HEK293 (cell line): Measurements from ENCODE around the gene PINLYP.
A peak's percentile ranks its signal among the peaks of the same experiment; 100 is the strongest.

Experiments used
- CTCF ChIA-PET: fragments of 350-600 bp; formaldehyde crosslinking; extraction: SDS; loops from one replicate; lab custom pipeline; 2021; ENCODE audit warnings: antibody characterized with exemption; lab: Yijun Ruan, JAX
- POLR2A ChIA-PET: fragments of 300-600 bp; formaldehyde crosslinking; extraction: SDS; loops from one replicate; lab custom pipeline; 2020; ENCODE audit warnings: antibody characterized with exemption, inconsistent platforms; lab: Yijun Ruan, JAX
- H3K27ac ChIP-seq: fragments of 200-500 bp; sonication (Bioruptor generic); 2 replicates; pipeline ENCODE4 v1.5.1; 2014; ENCODE audit warnings: low read depth, low read length, control low read depth, inconsistent platforms; ENCODE audit errors: extremely low read depth
- H3K36me3 ChIP-seq, 2 experiments: fragments of 200-500 bp in 1 of 2; sonication (Bioruptor generic) in 1 of 2; 1 replicate in 1 of 2; 2 replicates in 1 of 2; pipeline ENCODE4 v1.5.1; 2014 to 2017; ENCODE audit warnings: inconsistent platforms in 2 of 2, low read length in 2 of 2; ENCODE audit not compliant: control insufficient read depth in 2 of 2, insufficient read depth in 1 of 2
- H3K4me1 ChIP-seq: fragments of 200-500 bp; sonication (Bioruptor generic); 2 replicates; pipeline ENCODE4 v1.5.1; 2014; ENCODE audit warnings: mild to moderate bottlenecking, low read length, inconsistent platforms; ENCODE audit not compliant: control insufficient read depth, insufficient read depth
- H3K4me3 ChIP-seq: 2 replicates; pipeline ENCODE4 v1.5.1; 2011; ENCODE audit warnings: low read depth, mild to moderate bottlenecking, control low read depth, low read length, moderate library complexity
- H3K9me3 ChIP-seq: fragments of 200-500 bp; sonication (Bioruptor generic); 2 replicates; pipeline ENCODE4 v1.5.1; 2014; ENCODE audit warnings: low read depth, low read length, inconsistent platforms; ENCODE audit not compliant: control insufficient read depth, insufficient read depth
- ATF2 ChIP-seq: fragments of 450-650 bp; formaldehyde crosslinking; IDR thresholded peaks from 2 replicates; pipeline ENCODE4 v1.5.1; 2016; ENCODE audit warnings: missing biosample characterization, missing genetic modification characterization, low read depth
- CTCF ChIP-seq: fragments of 450-650 bp; formaldehyde crosslinking; IDR thresholded peaks from 2 replicates; pipeline ENCODE4 v1.5.1; 2016; ENCODE audit warnings: missing biosample characterization, missing genetic modification characterization
- EGR2 ChIP-seq: fragments of 450-650 bp; formaldehyde crosslinking; IDR thresholded peaks from 2 replicates; pipeline ENCODE4 v1.5.1; 2016; ENCODE audit warnings: low read depth, missing biosample characterization, missing genetic modification characterization
- GLIS1 ChIP-seq: fragments of 450-650 bp; formaldehyde crosslinking; IDR thresholded peaks from 2 replicates; pipeline ENCODE4 v1.5.1; 2016; ENCODE audit warnings: missing biosample characterization, missing genetic modification characterization
- GLIS2 ChIP-seq: fragments of 450-650 bp; formaldehyde crosslinking; IDR thresholded peaks from 2 replicates; pipeline ENCODE4 v1.5.1; 2016; ENCODE audit warnings: missing biosample characterization, missing genetic modification characterization
- IKZF3 ChIP-seq: fragments of 450-650 bp; IDR thresholded peaks from 2 replicates; pipeline ENCODE4 v1.5.0; 2018; ENCODE audit warnings: missing biosample characterization, mild to moderate bottlenecking, missing genetic modification characterization, moderate library complexity
- KLF16 ChIP-seq: fragments of 450-650 bp; formaldehyde crosslinking; IDR thresholded peaks from 2 replicates; pipeline ENCODE4 v1.5.1; 2017; ENCODE audit warnings: missing biosample characterization, missing genetic modification characterization
- KLF9 ChIP-seq: fragments of 450-650 bp; formaldehyde crosslinking; IDR thresholded peaks from 2 replicates; pipeline ENCODE4 v1.5.1; 2016; ENCODE audit warnings: missing biosample characterization, missing genetic modification characterization, low read depth
- MZF1 ChIP-seq: fragments of 450-650 bp; formaldehyde crosslinking; IDR thresholded peaks from 2 replicates; pipeline ENCODE4 v1.5.1; 2017; ENCODE audit warnings: missing biosample characterization, missing genetic modification characterization, borderline replicate concordance
- OSR2 ChIP-seq: fragments of 450-650 bp; formaldehyde crosslinking; IDR thresholded peaks from 2 replicates; pipeline ENCODE4 v1.5.1; 2016; ENCODE audit warnings: missing biosample characterization, missing genetic modification characterization
- OVOL3 ChIP-seq: fragments of 450-650 bp; formaldehyde crosslinking; IDR thresholded peaks from 2 replicates; pipeline ENCODE4 v1.5.1; 2016; ENCODE audit warnings: missing biosample characterization, missing genetic modification characterization
- PRDM10 ChIP-seq: fragments of 450-650 bp; formaldehyde crosslinking; IDR thresholded peaks from 2 replicates; pipeline ENCODE4 v1.5.1; 2016; ENCODE audit warnings: missing biosample characterization, missing genetic modification characterization
- RBAK ChIP-seq: fragments of 450-650 bp; formaldehyde crosslinking; IDR thresholded peaks from 2 replicates; pipeline ENCODE4 v1.5.1; 2016; ENCODE audit warnings: missing biosample characterization, missing genetic modification characterization
- SALL2 ChIP-seq: fragments of 450-650 bp; formaldehyde crosslinking; IDR thresholded peaks from 2 replicates; pipeline ENCODE4 v1.5.0; 2017; ENCODE audit warnings: missing biosample characterization, mild to moderate bottlenecking, missing genetic modification characterization, borderline replicate concordance
- SETDB1 ChIP-seq: IDR thresholded peaks from one replicate; pipeline ENCODE4 v1.6.1; 2017; ENCODE audit warnings: mild to moderate bottlenecking, low read length, moderate library complexity, mixed read lengths; ENCODE audit not compliant: insufficient read length
- SP7 ChIP-seq: fragments of 450-650 bp; formaldehyde crosslinking; IDR thresholded peaks from 2 replicates; pipeline ENCODE4 v1.5.1; 2016; ENCODE audit warnings: missing biosample characterization, missing genetic modification characterization
- WT1 ChIP-seq: fragments of 450-650 bp; formaldehyde crosslinking; IDR thresholded peaks from 2 replicates; pipeline ENCODE4 v1.5.1; 2016; ENCODE audit warnings: missing biosample characterization, missing genetic modification characterization
- ZBTB1 ChIP-seq: fragments of 450-650 bp; formaldehyde crosslinking; IDR thresholded peaks from 2 replicates; pipeline ENCODE4 v1.5.1; 2016; ENCODE audit warnings: missing biosample characterization, missing genetic modification characterization
- ZBTB17 ChIP-seq: fragments of 450-650 bp; formaldehyde crosslinking; IDR thresholded peaks from 2 replicates; pipeline ENCODE4 v1.5.1; 2016; ENCODE audit warnings: missing biosample characterization, missing genetic modification characterization
- ZBTB21 ChIP-seq: fragments of 450-650 bp; formaldehyde crosslinking; IDR thresholded peaks from 2 replicates; pipeline ENCODE4 v1.5.1; 2017; ENCODE audit warnings: missing biosample characterization, missing genetic modification characterization
- ZBTB7A ChIP-seq: fragments of 450-650 bp; formaldehyde crosslinking; IDR thresholded peaks from 2 replicates; pipeline ENCODE4 v1.5.1; 2016; ENCODE audit warnings: low read depth, missing biosample characterization, missing genetic modification characterization
- ZNF146 ChIP-seq: fragments of 450-650 bp; formaldehyde crosslinking; IDR thresholded peaks from 2 replicates; pipeline ENCODE4 v1.5.1; 2016; ENCODE audit warnings: missing biosample characterization, missing genetic modification characterization
- ZNF2 ChIP-seq: fragments of 450-650 bp; formaldehyde crosslinking; IDR thresholded peaks from 2 replicates; pipeline ENCODE4 v1.5.1; 2016; ENCODE audit warnings: missing biosample characterization, missing genetic modification characterization
- ZNF239 ChIP-seq: fragments of 450-650 bp; formaldehyde crosslinking; IDR thresholded peaks from 2 replicates; pipeline ENCODE4 v1.5.1; 2016; ENCODE audit warnings: missing biosample characterization, missing genetic modification characterization
- ZNF341 ChIP-seq: fragments of 450-650 bp; formaldehyde crosslinking; IDR thresholded peaks from 2 replicates; pipeline ENCODE4; 2016; ENCODE audit warnings: low read depth, missing biosample characterization, missing genetic modification characterization
- ZNF426 ChIP-seq: fragments of 450-650 bp; formaldehyde crosslinking; IDR thresholded peaks from 2 replicates; pipeline ENCODE4 v1.5.1; 2017; ENCODE audit warnings: missing biosample characterization, missing genetic modification characterization, mild to moderate bottlenecking, inconsistent platforms, moderate library complexity
- ZNF561 ChIP-seq: fragments of 450-650 bp; IDR thresholded peaks from 2 replicates; pipeline ENCODE4 v1.5.1; 2018; ENCODE audit warnings: missing biosample characterization, missing genetic modification characterization, borderline replicate concordance
- ZNF580 ChIP-seq: fragments of 450-650 bp; formaldehyde crosslinking; IDR thresholded peaks from 2 replicates; pipeline ENCODE4 v1.5.1; 2016; ENCODE audit warnings: missing biosample characterization, missing genetic modification characterization
- ZNF596 ChIP-seq: fragments of 450-650 bp; IDR thresholded peaks from 2 replicates; pipeline ENCODE4 v1.5.0; 2018; ENCODE audit warnings: missing biosample characterization, mild to moderate bottlenecking, missing genetic modification characterization, moderate library complexity
- ZNF623 ChIP-seq: fragments of 450-650 bp; formaldehyde crosslinking; IDR thresholded peaks from 2 replicates; pipeline ENCODE4 v1.5.1; 2016; ENCODE audit warnings: missing biosample characterization, missing genetic modification characterization
- ZNF791 ChIP-seq: fragments of 450-650 bp; formaldehyde crosslinking; IDR thresholded peaks from 2 replicates; pipeline ENCODE4 v1.5.1; 2016; ENCODE audit warnings: missing biosample characterization, missing genetic modification characterization
- ZSCAN23 ChIP-seq: fragments of 450-650 bp; formaldehyde crosslinking; IDR thresholded peaks from 2 replicates; pipeline ENCODE4 v1.5.1; 2016; ENCODE audit warnings: missing biosample characterization, missing genetic modification characterization
- ZSCAN30 ChIP-seq: fragments of 450-650 bp; IDR thresholded peaks from 2 replicates; pipeline ENCODE4 v1.5.1; 2018; ENCODE audit warnings: missing biosample characterization, mild to moderate bottlenecking, missing genetic modification characterization, moderate library complexity

PINLYP gene

GRCh38 chr19:43555185-43555770, 20.3 kb upstream of the PINLYP start:
- peaks cover 63 to 92% of the 10 kb centered on the region in 2 experiments for H3K36me3 ChIP-seq
- H3K4me1 ChIP-seq, result no peaks in the 10 kb centered on the region
- ChIA-PET CTCF (interaction anchor here (0.6 to 8.2 kb wide), 63 partner anchors 9 to 1800 kb away, joined by 3 to 167 read pairs (median 4); partner anchors contain the start of genes CEACAM6, IRGQ, LYPD3 and PHLDB3), POLR2A (interaction anchor here (0.5 to 2.2 kb wide), 13 partner anchors 10 to 503 kb away, joined by 3 to 25 read pairs (median 4); partner anchors contain the start of genes IRGQ and ZNF576)
- H3K27ac ChIP-seq, result no peak overlapping the region
- H3K4me3 ChIP-seq, result no peak overlapping the region
- H3K9me3 ChIP-seq, result no peaks in the 10 kb centered on the region
- TF ChIP-seq ATF2 (tag by site-specific recombination) (no peak), SALL2 (tag by site-specific recombination) (no peak), ZNF341 (tag by site-specific recombination) (peak; percentile 54), ZNF426 (tag by site-specific recombination) (no peak), SP7 (tag by site-specific recombination) (no peak), ZNF623 (tag by site-specific recombination) (no peak), ZBTB1 (tag by site-specific recombination) (no peak), ZNF596 (no peak), MZF1 (tag by site-specific recombination) (no peak), GLIS1 (tag by site-specific recombination) (peak; percentile 53; the same call in 1 of the 2 replicates), ZNF239 (tag by site-specific recombination) (no peak), ZSCAN30 (0 out of 2 replicates have a peak, but pooled peaks have one; percentile 15), ZNF146 (tag by site-specific recombination) (no peak), ZSCAN23 (tag by site-specific recombination) (no peak), KLF16 (no peak), GLIS2 (tag by site-specific recombination) (peak; percentile 50; the same call in 1 of the 2 replicates), SETDB1 (no peak), PRDM10 (tag by site-specific recombination) (peak; percentile 79), ZNF2 (tag by site-specific recombination) (peak; percentile 67), KLF9 (tag by site-specific recombination) (0 out of 2 replicates have a peak, but pooled peaks have one; percentile 15), ZNF561 (tag by site-specific recombination) (no peak), ZNF580 (no peak), ZBTB7A (tag by site-specific recombination) (no peak), RBAK (tag by site-specific recombination) (no peak), OSR2 (tag by site-specific recombination) (peak; percentile 16; the same call in 1 of the 2 replicates), EGR2 (tag by site-specific recombination) (no peak), OVOL3 (tag by site-specific recombination) (no peak), ZNF791 (tag by site-specific recombination) (no peak), ZBTB17 (tag by site-specific recombination) (peak; percentile 75; the same call in 1 of the 2 replicates), CTCF (tag by site-specific recombination) (peak; percentile 84), IKZF3 (tag by site-specific recombination) (no peak), ZBTB21 (tag by site-specific recombination) (no peak), WT1 (tag by site-specific recombination) (no peak)
